ENCODE results near the gene FKBP1B.
"Not testable (repeated sequence)": the region's sequence is repeated elsewhere in the genome, so short reads cannot be mapped to it uniquely, and the experiment has no call there.

FKBP1B gene

GRCh38 chr2:24022324-24022974 lies 27.1 kb upstream of the FKBP1B start:
- no peak for DNase-seq (ENCODE audit: low read depth in 2 of 2)

DNA sequence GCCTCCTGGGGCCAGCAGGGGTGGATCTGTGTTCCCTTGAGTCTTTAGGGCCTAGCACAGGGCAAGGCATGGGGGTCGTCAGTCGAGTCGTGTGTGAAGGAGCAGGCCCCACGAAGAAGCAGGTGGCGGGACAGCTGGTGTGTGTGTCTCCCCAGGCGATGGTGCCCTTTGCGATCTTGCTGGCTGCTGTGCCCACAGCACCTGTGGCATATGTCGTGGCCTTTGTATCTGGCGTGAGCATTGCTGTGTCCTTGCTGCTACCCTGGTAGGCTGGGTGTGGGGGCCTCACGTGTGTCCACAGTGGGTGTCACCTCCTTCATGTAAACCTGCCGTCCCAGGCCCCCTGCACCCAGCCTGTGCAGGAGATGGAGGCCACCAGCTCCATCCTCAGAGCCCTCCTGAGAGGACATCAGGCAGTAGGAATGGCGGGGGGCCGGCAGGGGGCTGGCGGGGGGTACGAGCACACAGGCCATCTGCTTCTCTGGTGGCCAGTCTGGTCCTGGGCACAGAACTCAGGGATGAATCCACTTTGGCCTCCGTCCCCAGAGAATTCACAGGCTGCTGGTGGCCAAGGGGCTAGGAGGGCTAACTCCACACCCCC lies 26.5 kb upstream of the FKBP1B start:
- no peak for DNase-seq (ENCODE audit: low read depth in 2 of 2)

DNA sequence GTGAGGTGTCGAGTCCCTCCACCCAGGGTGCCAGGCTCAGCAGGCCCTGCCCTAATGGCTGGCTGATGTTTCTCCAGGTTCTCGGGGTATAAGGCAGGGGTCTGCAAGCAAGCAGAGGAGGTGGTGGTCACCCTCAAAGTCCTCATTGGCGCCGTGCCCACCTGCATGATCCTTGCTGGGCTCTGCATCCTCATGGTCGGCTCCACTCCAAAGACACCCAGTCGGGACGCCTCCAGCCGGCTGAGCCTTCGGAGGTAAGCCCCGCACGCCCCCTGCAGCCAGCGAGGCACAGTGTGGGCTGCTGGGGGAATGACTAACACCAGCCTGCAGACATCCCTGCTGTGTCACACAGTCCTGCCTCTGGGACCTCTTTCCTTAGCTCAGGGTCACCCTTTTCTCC lies 25.5 kb upstream of the FKBP1B start:
- DNase-seq (ENCODE audit: low read depth in 2 of 2) = no peak

- DNase-seq (ENCODE audit: low read depth in 2 of 2) = no peak
Observed at GRCh38 chr2:24024996-24025663, 24.4 kb upstream of the FKBP1B start.

GRCh38 chr2:24026233-24026632 lies 23.3 kb upstream of the FKBP1B start:
- DNase-seq (ENCODE audit: low read depth in 2 of 2) = no peak

GRCh38 chr2:24038786-24039499 lies 10.6 kb upstream of the FKBP1B start:
- DNase-seq (ENCODE audit: low read depth in 2 of 2) = no peak

DNA sequence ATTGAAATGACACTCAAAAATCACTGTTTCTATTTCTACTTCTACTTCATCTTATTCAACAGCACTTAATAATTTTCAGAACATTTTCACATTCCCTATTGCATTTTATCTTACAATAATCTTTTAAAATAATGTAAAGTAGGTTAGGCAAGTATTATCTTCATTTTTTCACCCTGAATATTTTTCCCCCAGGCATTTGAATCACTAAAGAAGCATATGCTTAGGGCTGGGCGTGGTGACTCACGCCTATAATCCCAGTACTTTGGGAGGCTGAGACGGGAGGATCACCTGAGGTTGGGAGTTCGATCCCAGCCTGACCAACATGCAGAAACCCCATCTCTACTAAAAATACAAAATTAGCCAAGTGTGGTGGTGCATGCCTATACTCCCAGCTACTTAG lies 9.0 kb upstream of the FKBP1B start:
- no peak for DNase-seq (ENCODE audit: low read depth in 2 of 2)

DNA sequence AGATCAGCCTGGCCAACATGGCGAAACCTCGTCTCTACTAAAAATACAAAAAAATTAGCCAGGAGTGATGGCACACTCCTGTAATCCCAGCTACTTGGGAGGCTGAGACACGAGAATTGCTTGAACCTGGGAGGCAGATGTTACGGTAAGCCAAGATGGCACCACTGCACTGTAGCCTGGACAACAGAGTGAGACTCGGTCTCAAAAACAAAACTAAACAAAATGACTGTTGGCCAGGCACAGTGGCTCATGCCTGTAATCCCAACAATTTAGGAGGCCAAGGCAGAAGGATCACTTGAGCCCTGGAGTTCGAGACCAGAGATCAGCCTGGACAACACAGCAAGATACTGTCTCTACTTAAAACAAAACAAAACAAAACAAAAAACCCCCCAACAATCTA lies 6.4 kb upstream of the FKBP1B start:
- not testable (repeated sequence) for DNase-seq (ENCODE audit: low read depth in 2 of 2)

GRCh38 chr2:24045511-24046508 lies 3.7 kb upstream of the FKBP1B start:
- no peak for DNase-seq (ENCODE audit: low read depth in 2 of 2)

- no peak for DNase-seq (ENCODE audit: low read depth in 2 of 2)
Observed at GRCh38 chr2:24046599-24046929, 3.0 kb upstream of the FKBP1B start.

DNA sequence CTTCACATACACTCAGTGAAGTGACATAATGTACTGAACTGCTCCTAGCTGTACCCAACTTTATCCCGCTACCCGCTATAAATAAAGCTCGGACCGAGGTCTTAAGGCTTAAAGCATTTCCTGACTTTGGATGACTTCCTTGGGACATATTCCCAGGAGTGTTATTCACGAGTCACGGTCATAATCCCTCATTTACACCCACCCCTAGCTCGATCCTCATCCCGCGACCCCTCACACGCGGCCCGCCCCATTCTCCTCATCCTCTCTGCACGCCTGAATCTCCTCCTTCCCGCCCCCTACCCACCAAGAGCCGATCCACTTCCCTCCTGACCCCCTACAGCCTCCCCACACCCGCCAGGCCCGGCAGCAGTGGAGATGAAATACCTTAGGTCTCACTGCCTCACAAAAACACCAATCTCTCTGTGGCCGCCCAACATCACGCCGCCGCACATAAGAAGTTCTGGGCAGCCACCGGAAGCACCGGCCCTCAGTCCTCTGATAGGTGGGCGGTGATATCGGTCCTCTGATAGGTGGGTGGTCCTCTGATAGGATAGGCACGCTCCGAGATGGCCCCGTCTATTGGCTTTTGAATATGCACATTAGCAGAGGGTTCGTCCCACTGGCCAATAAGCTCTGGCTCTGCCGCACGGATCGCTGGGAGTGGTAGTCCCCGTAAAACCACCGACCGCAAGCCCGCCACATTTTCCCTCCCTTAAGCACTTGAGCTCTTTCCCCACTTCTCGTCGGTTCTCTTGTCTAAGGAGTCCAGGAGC lies 2.4 kb upstream of the FKBP1B start, which contains the start of gene WDCP:
TSS of gene WDCP (minus strand) at position 462 of the 773 bp plus-strand sequence. CDS start 7,897 bp downstream, outside the sequence.
- peak; percentile 93 for DNase-seq (ENCODE audit: low read depth in 2 of 2)

- DNase-seq (ENCODE audit: low read depth in 2 of 2) = no peak
Observed at GRCh38 chr2:24047703-24048033, 1.9 kb upstream of the FKBP1B start.

GRCh38 chr2:24048769-24049484 lies 614 bp upstream of the FKBP1B start:
- no peak for DNase-seq (ENCODE audit: low read depth in 2 of 2)

GRCh38 chr2:24050041-24050979 lies 769 bp downstream of the FKBP1B start:
- DNase-seq (ENCODE audit: low read depth in 2 of 2) = no peak

GRCh38 chr2:24051833-24052232 lies 2.3 kb downstream of the FKBP1B start:
- no peak for DNase-seq (ENCODE audit: low read depth in 2 of 2)

- no peak for DNase-seq (ENCODE audit: low read depth in 2 of 2)
Observed at GRCh38 chr2:24052951-24053350, 3.4 kb downstream of the FKBP1B start.

GRCh38 chr2:24054366-24055010 lies 4.9 kb downstream of the FKBP1B start:
- DNase-seq (ENCODE audit: low read depth in 2 of 2) = no peak

DNA sequence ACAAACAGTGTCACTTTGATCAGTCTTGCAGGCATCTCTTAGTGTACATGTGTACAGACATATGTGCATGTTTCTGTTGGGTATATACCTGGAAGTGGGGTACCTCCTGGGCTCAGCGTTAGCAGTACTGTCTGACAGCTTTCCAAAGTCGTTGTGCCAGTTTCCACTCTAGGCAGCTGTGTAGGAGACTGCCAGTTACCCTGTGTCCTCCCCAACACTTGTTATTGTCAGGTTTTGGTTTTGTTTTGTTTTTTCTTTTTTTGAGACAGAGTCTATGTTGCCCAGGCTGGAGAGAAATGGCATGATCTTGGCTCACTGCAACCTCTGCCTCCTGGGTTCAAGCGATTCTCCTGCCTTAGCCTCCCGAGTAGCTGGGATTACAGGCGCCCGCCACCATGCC lies 6.2 kb downstream of the FKBP1B start:
- no peak for DNase-seq (ENCODE audit: low read depth in 2 of 2)
